Measurements from ENCODE around the gene UGT1A8.
"Not testable (repeated sequence)": the region's sequence is repeated elsewhere in the genome, so short reads cannot be mapped to it uniquely, and the experiment has no call there.

- not testable (repeated sequence) for TF ChIP-seq CTCF, POLR2A (IDR thresholded peaks at IDR 0.05)
These were observed 119.6 kb downstream of the UGT1A8 start for GRCh38 chr2:233736868-233737653.
